GM23248 (cell line): ENCODE measurements around the gene FAM168A.

Source experiments
- EZH2 ChIP-seq: fragments of 200-600 bp; sonication (generic); IDR thresholded peaks from 2 replicates; pipeline ENCODE4 v1.6.1; 2018; ENCODE audit warnings: antibody characterized with exemption, mild to moderate bottlenecking; ENCODE audit not compliant: insufficient read depth, poor library complexity, severe bottlenecking
- EZH2phosphoT487 ChIP-seq: fragments of 200-600 bp; sonication (generic); IDR thresholded peaks from 2 replicates; pipeline ENCODE4 v1.6.1; 2018; ENCODE audit warnings: antibody characterized with exemption, moderate library complexity, mild to moderate bottlenecking, low read depth; ENCODE audit not compliant: insufficient read depth

DNA sequence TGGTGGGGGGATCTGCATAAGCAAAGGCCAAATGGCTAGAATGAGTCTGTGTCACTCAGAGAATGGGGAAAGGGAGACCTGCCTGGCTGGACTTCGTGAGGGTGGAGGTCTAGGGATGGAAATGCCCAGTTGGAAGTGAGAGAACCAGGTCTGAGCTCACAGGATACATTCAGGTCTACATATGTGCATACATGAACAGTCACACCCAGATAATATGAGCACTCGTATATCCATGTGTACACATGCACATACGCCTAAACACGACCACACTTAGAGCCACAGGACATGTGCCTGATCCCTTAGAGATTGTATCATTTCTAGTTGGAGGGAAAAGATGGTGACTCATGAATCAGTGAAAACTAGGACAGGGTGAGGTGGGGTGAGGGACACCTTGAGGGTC lies 242.8 kb downstream of the FAM168A start:
- no peak for TF ChIP-seq EZH2
- TF ChIP-seq EZH2phosphoT487 = no peak
